ENCODE measurements around the gene SCYL2.

Gene SCYL2

DNA sequence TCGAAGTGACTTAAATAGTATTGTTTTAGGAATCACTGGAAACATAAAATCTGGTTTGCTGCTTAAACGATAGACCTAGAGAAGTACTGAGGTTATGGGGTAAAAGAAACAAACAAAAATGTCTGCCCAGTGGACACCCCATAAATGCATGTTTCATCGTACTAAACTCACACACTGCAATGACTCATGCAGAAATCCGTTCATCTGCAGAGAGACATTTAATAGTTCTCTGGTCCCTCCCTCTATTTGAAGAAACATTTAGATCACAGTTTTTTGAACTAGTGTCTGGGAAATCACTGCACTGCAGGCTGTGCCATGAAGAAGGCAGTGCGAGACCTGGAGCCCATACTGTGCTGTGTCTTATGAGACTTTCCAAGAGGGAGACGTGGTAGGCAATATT is 115.4 kb downstream of the SCYL2 start:
- no peak for DNase-seq

DNA sequence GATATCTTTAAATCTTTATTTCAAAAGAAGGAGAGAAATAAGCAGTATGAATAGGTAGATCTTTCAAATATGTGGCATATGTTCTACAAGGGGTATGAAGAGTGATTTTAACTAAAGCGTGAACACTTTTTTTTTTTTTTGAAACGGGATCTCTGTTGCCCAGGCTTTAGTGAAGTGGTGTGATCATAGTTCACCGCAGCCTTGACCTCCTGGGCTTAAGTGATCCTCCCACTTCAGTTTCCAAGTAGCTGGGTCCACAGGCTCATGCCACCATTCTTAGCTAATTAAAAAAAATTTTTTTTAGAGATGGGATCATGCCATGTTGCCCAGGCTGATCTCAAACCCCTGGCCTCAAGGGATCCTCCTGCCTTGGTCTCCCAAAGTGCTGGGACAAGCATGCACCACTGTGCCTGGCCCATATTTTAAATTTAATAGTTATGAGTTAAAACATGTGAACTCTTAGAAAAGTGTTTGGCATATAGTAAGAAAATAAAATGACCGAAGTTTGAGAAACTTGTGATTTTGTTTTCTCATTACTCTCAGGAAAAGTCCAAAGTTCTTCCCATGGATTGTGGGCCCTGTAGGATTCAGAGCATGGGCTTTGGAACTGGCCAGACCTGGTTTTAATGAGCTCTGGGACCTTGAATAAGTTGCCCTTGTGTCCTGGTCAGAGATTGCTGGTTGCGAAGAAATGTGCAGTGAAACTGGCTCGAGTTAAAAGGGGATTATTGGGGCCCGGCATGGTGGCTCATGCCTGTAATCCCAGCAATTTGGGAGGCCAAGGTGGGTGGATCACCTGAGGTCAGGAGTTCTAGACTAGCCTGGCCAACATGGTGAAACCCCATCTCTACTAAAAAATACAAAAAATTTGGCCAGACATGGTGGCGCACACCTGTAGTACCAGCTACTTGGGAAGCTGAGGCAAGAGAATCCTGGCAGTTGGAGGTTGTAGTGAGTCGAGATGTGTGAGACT is 116.9 kb downstream of the SCYL2 start:
- DNase-seq, result no peak

DNA sequence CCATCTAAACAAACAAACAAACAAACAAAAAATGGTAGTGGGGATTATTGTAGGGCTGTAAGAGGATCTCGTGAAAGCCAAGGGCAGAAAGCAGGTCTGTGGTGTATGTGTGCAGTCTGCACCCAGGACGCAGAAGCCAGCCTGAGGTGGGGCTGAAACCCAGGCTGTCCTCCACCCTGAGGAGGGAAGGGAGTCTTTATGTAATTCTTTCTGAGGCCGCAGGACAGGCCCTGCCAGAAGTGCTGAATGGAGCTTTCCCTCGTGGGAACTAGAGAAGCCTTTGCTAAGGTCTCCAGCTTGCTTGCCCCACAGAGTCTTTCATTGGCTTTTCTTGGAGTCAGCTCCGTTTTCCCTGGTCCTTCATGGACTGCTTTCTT is 117.6 kb downstream of the SCYL2 start:
- DNase-seq, result no peak

DNA sequence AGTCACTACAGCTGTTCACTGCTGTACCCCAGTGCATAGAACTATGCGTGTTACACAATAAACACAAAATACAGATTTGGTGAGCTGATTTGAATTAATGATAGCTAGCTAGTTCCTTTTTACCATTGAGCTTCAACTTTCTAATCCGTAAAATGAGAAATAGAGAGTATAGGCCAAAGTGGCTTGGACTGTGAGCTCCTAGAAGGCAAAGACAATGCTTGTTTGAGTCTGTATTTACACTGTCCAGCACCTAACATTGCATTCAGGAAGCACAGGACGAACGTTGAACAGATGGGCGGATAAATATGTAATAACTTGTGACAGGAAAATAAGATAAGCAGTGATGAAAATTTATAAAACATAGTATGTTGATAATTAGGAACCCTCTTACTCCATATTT is 121.4 kb downstream of the SCYL2 start:
- DNase-seq, result no peak
